T-cell (primary cell): ENCODE data around the gene NEUROG1. TPM values are rescaled to one million over a fixed set of nuclear protein-coding genes. Genes with fewer than 3 reads are reported as not detected.

ENCODE experiments used
- ATAC-seq, 4 experiments: fragments of 200-7000 bp in 3 of 4; fragments of 150-1000 bp in 1 of 4; cut with Tn5 transposase; replicated peaks in 1 of 4; 1 replicate in 3 of 4; 2 replicates in 1 of 4; pipeline ENCODE4 v1.10.0; 2021; ENCODE audit warnings: moderate library complexity in 3 of 4, mild to moderate bottlenecking in 2 of 4, moderate number of reproducible peaks in 1 of 4
- CTCF ChIA-PET, 2 donors: fragments of 300-600 bp; sonication (Branson Sonifier 250); formaldehyde crosslinking; loops; one replicate each; lab custom pipeline; 2022; ENCODE audit warnings: antibody characterized with exemption in 2 of 2; lab: Charles Lee
- POLR2A ChIA-PET, 2 donors: fragments of 300-600 bp; sonication (Branson Sonifier 250); formaldehyde crosslinking; loops; one replicate each; lab custom pipeline; 2022; ENCODE audit warnings: antibody characterized with exemption in 2 of 2; lab: Charles Lee
- DNase-seq, 35 experiments: peaks; one replicate each; pipeline versions ENCODE4 v3.0.0 to v3.0.0-alpha.2; 2013 to 2023
- H3K27ac ChIP-seq: one replicate; pipeline ENCODE4 v1.5.1; 2013; ENCODE audit warnings: low read length
- H3K27me3 ChIP-seq, 2 experiments: replicated peaks in 1 of 2; 1 replicate in 1 of 2; 2 replicates in 1 of 2; pipeline versions ENCODE4 v1.6.1 to v1.7.0; 2013; ENCODE audit warnings: low read length in 1 of 2, mixed read lengths in 1 of 2; ENCODE audit not compliant: control insufficient read depth in 2 of 2, insufficient read depth in 2 of 2; ENCODE audit errors: extremely low read depth in 1 of 2
- H3K36me3 ChIP-seq, 2 donors: 1 replicate in 1 of 2; 2 replicates in 1 of 2; pipeline versions ENCODE4 v1.6.1 to v1.7.0; 2013; ENCODE audit warnings: low read length in 1 of 2; ENCODE audit not compliant: control insufficient read depth in 2 of 2, insufficient read depth in 1 of 2; ENCODE audit errors: extremely low read depth in 1 of 2
- H3K4me1 ChIP-seq, 2 experiments: 1 replicate in 1 of 2; 2 replicates in 1 of 2; pipeline versions ENCODE4 v1.6.1 to v1.7.0; 2013; ENCODE audit warnings: low read length in 2 of 2, mixed read lengths in 1 of 2; ENCODE audit not compliant: insufficient read depth in 2 of 2, control insufficient read depth in 1 of 2; ENCODE audit errors: extremely low read depth in 1 of 2
- H3K4me3 ChIP-seq, 2 donors: 1 replicate in 1 of 2; 2 replicates in 1 of 2; pipeline versions ENCODE4 v1.5.1 to v1.7.0; 2013; ENCODE audit warnings: mild to moderate bottlenecking in 2 of 2, low read length in 1 of 2, moderate library complexity in 1 of 2; ENCODE audit not compliant: control insufficient read depth in 1 of 2; ENCODE audit errors: extremely low read depth in 1 of 2
- H3K9me3 ChIP-seq: 2 replicates; pipeline ENCODE4 v1.7.0; 2013
- H3K27ac Mint-ChIP-seq, 2 donors: one replicate each; pipeline ENCODE4 v1.8.0; 2020 to 2021; ENCODE audit warnings: mild to moderate bottlenecking in 2 of 2, mixed read lengths in 2 of 2
- H3K27me3 Mint-ChIP-seq, 2 donors: one replicate each; pipeline ENCODE4 v1.8.0; 2021 to 2022; ENCODE audit warnings: mixed read lengths in 2 of 2
- H3K36me3 Mint-ChIP-seq: one replicate; pipeline ENCODE4 v1.8.0; 2021; ENCODE audit warnings: mixed read lengths
- H3K4me1 Mint-ChIP-seq, 3 donors: one replicate each; pipeline ENCODE4 v1.8.0; 2020 to 2022; ENCODE audit warnings: mixed read lengths in 3 of 3, mild to moderate bottlenecking in 1 of 3
- H3K4me3 Mint-ChIP-seq, 3 donors: one replicate each; pipeline ENCODE4 v1.8.0; 2020 to 2022; ENCODE audit warnings: mild to moderate bottlenecking in 3 of 3, mixed read lengths in 3 of 3, moderate library complexity in 3 of 3
- H3K9me3 Mint-ChIP-seq, 3 donors: one replicate each; pipeline ENCODE4 v1.8.0; 2020 to 2022; ENCODE audit warnings: mixed read lengths in 3 of 3
- WGBS: methylation state at CpG from one replicate; pipeline ENCODE4 v1.1.5; 2013; ENCODE audit warnings: missing lambda C conversion rate; ENCODE audit not compliant: insufficient coverage; 5-methylcytosine and 5-hydroxymethylcytosine counted together
- total RNA-seq, 35 experiments: library from RNA in 6 of 35; stranded (reverse) in 6 of 35; fragments of 120-200 nt in 1 of 35; gene quantifications; one replicate each; pipeline versions ENCODE4 v1.2.1 to v1.2.4 and lab custom pipeline; 2013 to 2026

Gene NEUROG1
- total RNA-seq, 5 donors from 2014 or later (not counting 1 experiment from before 2014, with no cell fraction given), result not detected

DNA sequence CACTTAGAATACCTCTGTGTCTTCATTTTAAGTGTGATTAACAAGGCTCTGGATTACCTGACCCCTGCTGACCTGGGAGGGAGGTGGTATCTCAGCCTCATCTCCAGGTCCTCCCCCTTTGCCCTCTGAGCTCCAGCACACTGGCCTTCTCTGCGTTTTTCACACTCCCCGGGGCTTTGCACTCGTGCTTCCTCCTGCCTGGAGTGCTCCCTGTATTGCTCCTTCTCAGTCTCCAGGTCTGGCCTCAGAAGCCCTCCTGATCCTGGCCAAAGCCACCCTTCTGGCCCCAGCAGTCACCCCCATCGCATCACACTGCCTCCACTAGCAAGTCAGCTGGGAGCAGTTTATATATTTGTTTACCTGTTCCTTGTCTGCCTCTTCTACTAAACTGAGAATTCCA lies 13.6 kb upstream of the NEUROG1 start:
- H3K36me3 ChIP-seq, result no peaks in the 10 kb centered on the region
- ATAC-seq (no peak), DNase-seq (no peak)
- Mint-ChIP-seq H3K36me3 (no peaks in the 10 kb centered on the region), H3K27me3 (peaks cover 67% of the 10 kb centered on the region in 2 donors), H3K27ac (no peak overlapping the region), H3K4me3 (no peak overlapping the region), H3K9me3 (no peaks in the 10 kb centered on the region), H3K4me1 (peaks cover 0 to 7% (median 4%) of the 10 kb centered on the region in 3 donors)
- ChIA-PET POLR2A (no interaction called here), CTCF (interaction anchor here (1.0 to 1.6 kb wide), 3 partner anchors 12 to 87 kb away, joined by 3 to 6 read pairs (median 5); no protein-coding TSS in a partner anchor)
- H3K4me3 ChIP-seq, result no peak overlapping the region
- no peaks in the 10 kb centered on the region for H3K9me3 ChIP-seq
- H3K4me1 ChIP-seq, result peaks cover 0 to 4% of the 10 kb centered on the region in 2 experiments
- H3K27ac ChIP-seq, result no peak overlapping the region
- WGBS, result 44% methylated on average over 4 of the region's 4 CpGs
- H3K27me3 ChIP-seq, result peaks cover 6 to 79% of the 10 kb centered on the region in 2 experiments

DNA sequence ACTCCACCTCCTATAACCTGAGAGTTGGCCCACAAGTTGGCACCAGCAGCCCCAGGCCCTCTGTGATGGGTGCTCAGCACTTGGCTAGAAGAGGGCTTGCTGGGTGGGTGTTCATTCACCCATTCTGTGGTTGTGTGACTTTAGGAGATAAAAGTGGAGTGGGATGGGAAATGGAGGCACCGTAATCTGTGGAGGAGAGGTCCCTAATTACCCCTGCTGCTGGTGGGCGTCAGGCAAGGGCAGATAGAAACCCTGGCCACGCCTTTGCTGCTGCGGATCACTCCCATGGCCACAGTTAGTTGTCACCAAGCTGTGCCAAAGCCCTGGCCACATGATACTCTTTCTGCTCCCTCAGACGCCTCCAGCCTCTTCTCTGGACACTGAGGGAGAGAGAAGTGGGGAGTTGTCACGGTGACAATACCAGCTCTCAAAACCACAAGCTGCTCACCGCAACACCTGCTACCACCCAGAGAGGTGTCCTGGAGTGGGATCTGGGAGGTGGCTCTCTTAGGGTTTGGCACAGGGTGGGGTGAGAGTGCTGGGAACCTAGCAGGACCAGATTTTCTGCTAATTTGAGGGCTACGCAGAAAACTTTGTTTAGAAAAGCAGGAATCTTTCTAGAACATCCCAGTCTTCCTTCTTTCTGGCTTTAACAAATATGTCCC lies 12.0 kb upstream of the NEUROG1 start:
- DNase-seq, result no peak
- Mint-ChIP-seq H3K9me3 (no peaks in the 10 kb centered on the region), H3K36me3 (no peaks in the 10 kb centered on the region), H3K27ac (no peak overlapping the region), H3K27me3 (peaks cover 68 to 76% of the 10 kb centered on the region in 2 donors), H3K4me3 (no peak overlapping the region), H3K4me1 (peaks cover 12 to 19% (median 15%) of the 10 kb centered on the region in 3 donors)
- ChIA-PET CTCF (no interaction called here), POLR2A (no interaction called here)
- WGBS, result 15% methylated on average over 4 of the region's 8 CpGs
- ATAC-seq, result no peak
- Histone ChIP-seq H3K36me3 (no peaks in the 10 kb centered on the region), H3K9me3 (no peaks in the 10 kb centered on the region), H3K4me3 (no peak overlapping the region), H3K27me3 (peaks cover 7 to 80% of the 10 kb centered on the region in 2 experiments), H3K4me1 (peaks cover 0 to 17% of the 10 kb centered on the region in 2 experiments), H3K27ac (no peak overlapping the region)

DNA sequence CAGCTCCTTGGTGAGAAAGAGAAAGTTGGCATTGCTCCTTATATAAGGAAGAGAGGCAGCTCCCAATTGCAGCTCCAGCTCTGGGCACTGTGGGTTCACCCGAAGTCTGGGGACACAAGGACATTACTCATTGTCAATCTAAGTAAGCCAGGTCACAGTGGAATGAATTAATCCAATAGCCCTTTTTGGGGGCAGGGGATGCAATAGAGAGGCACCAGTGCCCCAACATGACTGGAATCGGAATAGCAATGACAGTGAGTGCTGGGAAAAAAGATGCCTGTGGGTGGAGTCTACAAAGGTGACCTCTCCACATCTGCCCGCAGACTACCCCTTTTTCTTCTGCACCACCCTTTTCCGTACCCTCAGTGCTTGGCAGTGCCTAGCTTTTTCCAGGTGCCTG lies 11.1 kb upstream of the NEUROG1 start:
- peaks cover 9 to 81% of the 10 kb centered on the region in 2 experiments for H3K27me3 ChIP-seq
- POLR2A ChIA-PET, result no interaction called here
- H3K4me3 Mint-ChIP-seq, result no peak overlapping the region

DNA sequence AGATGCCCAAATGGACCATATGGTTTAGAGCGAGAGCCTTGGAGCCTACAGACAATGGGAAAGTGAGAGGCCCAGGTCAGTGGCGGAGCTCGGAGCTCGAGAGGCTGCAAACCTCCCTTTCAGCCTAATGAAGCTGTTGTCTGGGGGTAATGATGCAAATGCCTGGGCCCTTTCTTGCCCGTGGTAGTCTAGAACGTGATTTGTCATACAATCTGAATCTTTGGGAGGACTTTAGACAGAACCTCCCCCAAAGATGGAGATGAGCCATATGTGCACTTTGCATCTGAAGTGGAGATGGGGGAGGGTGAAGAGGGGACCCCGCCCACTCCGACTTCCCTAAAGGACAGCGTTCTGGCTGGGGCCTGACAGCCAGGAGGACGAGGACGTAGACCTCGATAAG lies 10.3 kb upstream of the NEUROG1 start:
- DNase-seq (no peak), ATAC-seq (no peak)
- peaks cover 13 to 79% of the 10 kb centered on the region in 2 experiments for H3K27me3 ChIP-seq
- no peaks in the 10 kb centered on the region for H3K9me3 ChIP-seq
- Mint-ChIP-seq H3K36me3 (no peaks in the 10 kb centered on the region), H3K4me3 (peak overlapping the region in 2 of 3 donors; percentile 29 to 84), H3K9me3 (no peaks in the 10 kb centered on the region), H3K4me1 (peaks cover 12 to 22% (median 17%) of the 10 kb centered on the region in 3 donors), H3K27ac (no peak overlapping the region), H3K27me3 (peaks cover 63 to 81% of the 10 kb centered on the region in 2 donors)
- peaks cover 0 to 17% of the 10 kb centered on the region in 2 experiments for H3K4me1 ChIP-seq
- H3K27ac ChIP-seq, result no peak overlapping the region
- ChIA-PET CTCF (no interaction called here), POLR2A (no interaction called here)
- no CpG with 5 or more reads among the region's 12 CpGs for WGBS
- H3K36me3 ChIP-seq, result no peaks in the 10 kb centered on the region
- no peak overlapping the region for H3K4me3 ChIP-seq

More for the DNA sequence above, 11.1 kb upstream of the NEUROG1 start:
- Mint-ChIP-seq H3K9me3 (no peaks in the 10 kb centered on the region), H3K36me3 (no peaks in the 10 kb centered on the region), H3K4me1 (peaks cover 12 to 22% (median 17%) of the 10 kb centered on the region in 3 donors), H3K27ac (no peak overlapping the region), H3K27me3 (peaks cover 62 to 79% of the 10 kb centered on the region in 2 donors)
- no peak overlapping the region for H3K27ac ChIP-seq
- 0% methylated on average over 1 of the region's 4 CpGs for whole genome bisulfite sequencing
- H3K9me3 ChIP-seq, result no peaks in the 10 kb centered on the region
- peaks cover 0 to 17% of the 10 kb centered on the region in 2 experiments for H3K4me1 ChIP-seq
- no peak overlapping the region for H3K4me3 ChIP-seq
- no peak for ATAC-seq
- no peak for DNase-seq
- CTCF ChIA-PET, result no interaction called here
- no peaks in the 10 kb centered on the region for H3K36me3 ChIP-seq

DNA sequence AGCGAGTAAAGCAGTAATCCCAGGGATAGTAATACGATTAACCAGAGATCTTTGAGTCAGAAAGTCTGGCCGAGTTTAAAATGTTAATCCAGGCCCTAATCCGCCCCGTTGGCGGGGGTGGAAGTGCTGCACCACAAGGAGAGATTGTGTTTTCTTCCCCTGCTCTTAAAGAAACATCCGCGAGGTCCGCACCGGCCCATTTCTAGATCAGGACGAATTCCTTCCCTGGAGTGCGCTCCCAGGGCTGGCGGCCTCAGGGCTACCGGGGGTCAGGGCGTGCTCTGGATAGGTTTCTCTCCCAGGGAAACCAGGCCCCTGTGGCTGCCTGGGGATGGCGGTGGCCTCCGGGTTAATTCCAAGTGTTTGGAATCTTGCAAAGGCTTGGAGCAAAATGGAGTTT lies 9.3 kb upstream of the NEUROG1 start:
- DNase-seq, result no peak

DNA sequence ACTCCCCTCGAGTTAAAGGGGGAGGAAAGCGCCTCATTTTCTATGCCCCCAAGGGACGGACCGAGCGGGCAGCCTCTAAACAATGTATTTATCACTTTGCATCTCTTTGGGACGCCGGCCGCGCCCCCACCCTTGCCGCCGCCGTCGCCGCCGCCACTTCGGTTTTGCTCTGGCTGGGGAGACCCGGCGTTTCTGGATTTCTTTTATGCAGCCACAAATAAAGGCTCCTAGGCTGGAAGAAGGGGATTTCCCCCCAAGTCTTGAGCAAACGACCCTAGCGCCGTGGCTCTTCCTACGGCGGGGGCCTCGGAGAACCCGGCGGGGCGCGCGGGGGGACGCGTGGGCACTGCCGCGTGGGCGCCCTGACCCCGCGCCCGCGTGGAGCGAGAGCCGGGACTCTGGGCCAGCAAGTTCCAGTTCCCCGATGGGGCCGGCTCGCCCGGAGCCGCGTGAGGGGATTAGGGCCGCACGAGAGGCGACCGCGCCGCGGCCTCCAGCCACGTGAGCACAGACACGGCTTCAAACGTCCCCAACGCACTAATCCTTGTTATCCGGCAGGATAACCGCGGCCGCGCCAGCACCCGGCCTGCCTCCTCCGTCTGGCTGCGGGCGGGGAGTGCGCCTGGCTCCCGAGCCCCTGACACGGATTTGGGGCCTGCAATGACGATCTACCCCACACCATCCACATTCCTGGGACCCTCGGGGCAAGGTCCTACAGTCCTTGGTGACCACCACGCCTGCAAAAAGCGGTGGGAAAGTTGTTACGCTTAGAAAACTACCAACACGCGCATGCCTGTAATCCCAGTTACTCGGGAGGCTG lies 7.9 kb upstream of the NEUROG1 start:
- Histone ChIP-seq H3K36me3 (no peaks in the 10 kb centered on the region), H3K27ac (no peak overlapping the region), H3K4me1 (peaks cover 0 to 17% of the 10 kb centered on the region in 2 experiments), H3K9me3 (no peaks in the 10 kb centered on the region), H3K27me3 (peaks cover 22 to 81% of the 10 kb centered on the region in 2 experiments), H3K4me3 (peak overlapping the region; percentile 42 to 69)
- ChIA-PET POLR2A (no interaction called here), CTCF (no interaction called here)
- H3K9me3 Mint-ChIP-seq, result no peaks in the 10 kb centered on the region
- no peak for DNase-seq
- H3K27ac Mint-ChIP-seq, result no peak overlapping the region
- H3K36me3 Mint-ChIP-seq, result no peaks in the 10 kb centered on the region
- peak in 2 of 4 experiments; percentile 29 to 30 for ATAC-seq
- H3K4me3 Mint-ChIP-seq, result peak overlapping the region; percentile 79 to 87 (median 84)
- peaks cover 12 to 22% (median 17%) of the 10 kb centered on the region in 3 donors for H3K4me1 Mint-ChIP-seq
- 2% methylated on average over 65 of the region's 77 CpGs for WGBS
- peaks cover 68 to 84% of the 10 kb centered on the region in 2 donors for H3K27me3 Mint-ChIP-seq

More for the DNA sequence above, 9.3 kb upstream of the NEUROG1 start:
- Mint-ChIP-seq H3K4me3 (peak overlapping the region; percentile 79 to 87 (median 84)), H3K27me3 (peaks cover 67 to 84% of the 10 kb centered on the region in 2 donors), H3K4me1 (peaks cover 12 to 22% (median 17%) of the 10 kb centered on the region in 3 donors), H3K27ac (no peak overlapping the region), H3K36me3 (no peaks in the 10 kb centered on the region), H3K9me3 (no peaks in the 10 kb centered on the region)
- H3K27me3 ChIP-seq, result peaks cover 21 to 71% of the 10 kb centered on the region in 2 experiments
- 53% methylated on average over 11 of the region's 17 CpGs for WGBS
- no peaks in the 10 kb centered on the region for H3K9me3 ChIP-seq
- H3K4me1 ChIP-seq, result peaks cover 0 to 17% of the 10 kb centered on the region in 2 experiments
- H3K36me3 ChIP-seq, result no peaks in the 10 kb centered on the region
- no peak overlapping the region for H3K4me3 ChIP-seq
- ATAC-seq, result no peak
- no peak overlapping the region for H3K27ac ChIP-seq
- CTCF ChIA-PET, result no interaction called here
- POLR2A ChIA-PET, result no interaction called here
